ENCODE results near the gene BTAF1.

BTAF1 gene

DNA sequence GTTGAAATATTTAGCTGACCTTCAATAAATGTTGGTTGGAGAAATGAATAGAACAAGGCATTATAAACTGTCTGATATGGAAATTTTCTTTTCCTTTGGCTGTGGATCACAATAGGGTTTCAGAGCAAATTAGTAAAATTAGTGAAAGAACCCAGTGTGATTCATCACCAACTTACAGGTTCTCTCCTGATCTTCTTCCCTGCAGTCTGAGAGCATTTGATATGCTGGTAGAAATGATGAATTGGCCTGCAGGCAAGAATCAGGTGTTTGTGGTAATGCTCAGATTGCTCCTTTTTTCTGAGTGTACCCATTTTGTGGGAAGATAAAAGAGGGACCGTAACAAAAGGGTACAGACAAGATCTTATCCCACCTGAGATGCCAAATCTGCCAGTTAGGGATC lies 51.9 kb downstream of the BTAF1 start:
- WGBS (ENCODE audit: extremely low coverage, insufficient coverage, low lambda C conversion rate), result no CpG with 5 or more reads among the region's 1 CpG
- H2BK5ac ChIP-seq (ENCODE audit: low read length), result no peak overlapping the region
- no peak overlapping the region for H3K18ac ChIP-seq (ENCODE audit: low read length)
- no peak overlapping the region for H3K9ac ChIP-seq (ENCODE audit: low read length)
- H2BK120ac ChIP-seq (ENCODE audit: low read depth, low read length), result no peak overlapping the region
- no peak overlapping the region for H3K4me3 ChIP-seq (ENCODE audit: low read length)
- H3K4me2 ChIP-seq (ENCODE audit: low read length), result no peak overlapping the region
- no peak overlapping the region for H3K27ac ChIP-seq (ENCODE audit: low read depth, low read length)
- no peaks in the 10 kb centered on the region for H3K27me3 ChIP-seq (ENCODE audit: insufficient read depth, low read length, poor library complexity)
- DNase-seq, result no peak
- H3K79me1 ChIP-seq (ENCODE audit: low read length), result no peaks in the 10 kb centered on the region
- H2AK5ac ChIP-seq (ENCODE audit: low read length), result no peak overlapping the region
- no peaks in the 10 kb centered on the region for H3K36me3 ChIP-seq (ENCODE audit: control insufficient read depth, insufficient read depth, low read length)
- H2BK15ac ChIP-seq (replicated peaks; ENCODE audit: low read depth), result no peak overlapping the region
- H3K79me2 ChIP-seq (ENCODE audit: control insufficient read depth, insufficient read depth, low read length), result no peaks in the 10 kb centered on the region
- H3K4ac ChIP-seq (ENCODE audit: low read depth, low read length), result no peak overlapping the region
- H4K5ac ChIP-seq (ENCODE audit: low read length), result no peak overlapping the region
- no peak overlapping the region for H3K56ac ChIP-seq (ENCODE audit: low read length)
- H4K8ac ChIP-seq (ENCODE audit: low read depth, low read length), result no peak overlapping the region
- H3K4me1 ChIP-seq (ENCODE audit: control insufficient read depth, low read depth, low read length), result peaks cover 4% of the 10 kb centered on the region
- no peak overlapping the region for H3K23ac ChIP-seq (ENCODE audit: low read length)

DNA sequence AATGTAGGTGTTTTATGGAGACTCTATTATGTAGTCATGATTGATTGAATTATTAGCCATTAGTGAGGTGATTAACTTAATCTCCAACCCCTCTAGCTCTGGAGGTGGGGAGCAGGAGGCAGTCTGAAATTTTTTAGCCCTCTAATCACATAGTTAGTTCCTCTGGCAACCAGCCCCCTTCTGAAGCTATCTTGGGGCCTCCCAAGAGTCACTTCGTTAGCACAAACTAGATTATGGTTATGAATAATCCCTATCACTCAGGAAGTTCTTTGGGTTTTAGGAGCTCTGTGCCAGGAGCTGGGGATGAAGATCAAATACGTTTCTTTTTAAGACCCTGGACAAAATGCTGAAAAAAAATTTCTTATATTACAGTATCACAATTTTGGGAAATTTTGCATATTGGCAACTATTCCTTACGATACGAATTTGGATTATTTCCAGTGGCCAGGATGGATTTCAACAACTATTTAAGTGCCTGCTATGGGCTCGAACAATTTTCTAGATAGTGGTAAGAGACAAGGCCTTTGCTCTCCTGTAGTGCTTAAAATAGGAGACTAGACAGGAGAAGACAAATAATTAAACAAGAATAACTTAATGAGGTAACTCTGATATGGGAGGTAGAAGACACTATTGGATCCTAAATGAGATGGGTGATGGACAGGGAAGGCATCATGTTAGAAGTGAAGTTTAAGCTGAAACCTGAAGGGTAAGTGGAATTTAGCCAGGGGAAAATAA lies 52.9 kb downstream of the BTAF1 start:
- WGBS (ENCODE audit: extremely low coverage, insufficient coverage, low lambda C conversion rate), result no CpG with 5 or more reads among the region's 5 CpGs
- H3K4me2 ChIP-seq (ENCODE audit: low read length), result no peak overlapping the region
- no peak overlapping the region for H2BK15ac ChIP-seq (replicated peaks; ENCODE audit: low read depth)
- no peaks in the 10 kb centered on the region for H3K36me3 ChIP-seq (ENCODE audit: control insufficient read depth, insufficient read depth, low read length)
- no peaks in the 10 kb centered on the region for H3K79me1 ChIP-seq (ENCODE audit: low read length)
- H4K5ac ChIP-seq (ENCODE audit: low read length), result no peak overlapping the region
- H3K27me3 ChIP-seq (ENCODE audit: insufficient read depth, low read length, poor library complexity), result no peaks in the 10 kb centered on the region
- no peak overlapping the region for H2BK5ac ChIP-seq (ENCODE audit: low read length)
- H3K9ac ChIP-seq (ENCODE audit: low read length), result no peak overlapping the region
- H3K18ac ChIP-seq (ENCODE audit: low read length), result no peak overlapping the region
- H2AK5ac ChIP-seq (ENCODE audit: low read length), result no peak overlapping the region
- H3K4me3 ChIP-seq (ENCODE audit: low read length), result no peak overlapping the region
- H3K4ac ChIP-seq (ENCODE audit: low read depth, low read length), result no peak overlapping the region
- DNase-seq, result peak; percentile 18
- no peak overlapping the region for H4K8ac ChIP-seq (ENCODE audit: low read depth, low read length)
- peaks cover 4% of the 10 kb centered on the region for H3K4me1 ChIP-seq (ENCODE audit: control insufficient read depth, low read depth, low read length)
- H3K56ac ChIP-seq (ENCODE audit: low read length), result no peak overlapping the region
- H2BK120ac ChIP-seq (ENCODE audit: low read depth, low read length), result no peak overlapping the region
- no peak overlapping the region for H3K23ac ChIP-seq (ENCODE audit: low read length)
- no peaks in the 10 kb centered on the region for H3K79me2 ChIP-seq (ENCODE audit: control insufficient read depth, insufficient read depth, low read length)
- H3K27ac ChIP-seq (ENCODE audit: low read depth, low read length), result no peak overlapping the region

GRCh38 chr10:91977491-91977890 lies 53.9 kb downstream of the BTAF1 start:
- no peak overlapping the region for H3K4ac ChIP-seq (ENCODE audit: low read depth, low read length)
- no peak overlapping the region for H2AK5ac ChIP-seq (ENCODE audit: low read length)
- no peak overlapping the region for H3K4me3 ChIP-seq (ENCODE audit: low read length)
- no peak overlapping the region for H3K9ac ChIP-seq (ENCODE audit: low read length)
- H3K4me1 ChIP-seq (ENCODE audit: control insufficient read depth, low read depth, low read length), result peaks cover 4% of the 10 kb centered on the region
- no peaks in the 10 kb centered on the region for H3K79me2 ChIP-seq (ENCODE audit: control insufficient read depth, insufficient read depth, low read length)
- H3K56ac ChIP-seq (ENCODE audit: low read length), result no peak overlapping the region
- WGBS (ENCODE audit: extremely low coverage, insufficient coverage, low lambda C conversion rate), result no CpG with 5 or more reads among the region's 2 CpGs
- H3K36me3 ChIP-seq (ENCODE audit: control insufficient read depth, insufficient read depth, low read length), result no peaks in the 10 kb centered on the region
- no peak overlapping the region for H4K8ac ChIP-seq (ENCODE audit: low read depth, low read length)
- H3K27ac ChIP-seq (ENCODE audit: low read depth, low read length), result no peak overlapping the region
- no peak for DNase-seq
- no peak overlapping the region for H4K5ac ChIP-seq (ENCODE audit: low read length)
- no peaks in the 10 kb centered on the region for H3K27me3 ChIP-seq (ENCODE audit: insufficient read depth, low read length, poor library complexity)
- no peak overlapping the region for H2BK120ac ChIP-seq (ENCODE audit: low read depth, low read length)
- H3K79me1 ChIP-seq (ENCODE audit: low read length), result no peaks in the 10 kb centered on the region
- no peak overlapping the region for H3K23ac ChIP-seq (ENCODE audit: low read length)
- H3K4me2 ChIP-seq (ENCODE audit: low read length), result no peak overlapping the region
- no peak overlapping the region for H2BK5ac ChIP-seq (ENCODE audit: low read length)
- H3K18ac ChIP-seq (ENCODE audit: low read length), result no peak overlapping the region
- no peak overlapping the region for H2BK15ac ChIP-seq (replicated peaks; ENCODE audit: low read depth)

DNA sequence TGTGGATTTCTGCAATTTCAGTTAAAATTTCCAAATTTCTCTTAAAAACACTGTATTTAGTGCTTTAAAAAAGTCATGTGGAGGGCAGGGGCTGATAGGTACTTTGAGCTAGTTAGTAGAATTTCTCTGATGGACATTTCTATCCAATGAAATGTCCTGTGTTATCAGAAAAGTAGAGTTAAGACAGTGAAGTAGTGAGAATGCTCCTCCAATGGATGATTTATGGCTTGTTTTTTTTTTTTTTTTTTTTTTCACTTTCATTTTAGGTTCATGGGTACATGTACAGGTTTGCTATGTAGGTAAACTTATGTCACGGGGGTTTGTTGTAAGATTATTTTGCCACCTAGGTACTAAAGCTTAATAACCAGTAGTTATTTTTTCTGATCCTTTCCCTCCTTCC lies 55.0 kb downstream of the BTAF1 start:
- H3K4ac ChIP-seq (ENCODE audit: low read depth, low read length), result no peak overlapping the region
- no peaks in the 10 kb centered on the region for H3K27me3 ChIP-seq (ENCODE audit: insufficient read depth, low read length, poor library complexity)
- no peak overlapping the region for H3K18ac ChIP-seq (ENCODE audit: low read length)
- H4K8ac ChIP-seq (ENCODE audit: low read depth, low read length), result no peak overlapping the region
- H3K27ac ChIP-seq (ENCODE audit: low read depth, low read length), result no peak overlapping the region
- no peak overlapping the region for H3K9ac ChIP-seq (ENCODE audit: low read length)
- H3K56ac ChIP-seq (ENCODE audit: low read length), result no peak overlapping the region
- no peaks in the 10 kb centered on the region for H3K79me1 ChIP-seq (ENCODE audit: low read length)
- no peak overlapping the region for H2BK5ac ChIP-seq (ENCODE audit: low read length)
- peaks cover 4% of the 10 kb centered on the region for H3K4me1 ChIP-seq (ENCODE audit: control insufficient read depth, low read depth, low read length)
- no peak overlapping the region for H2BK15ac ChIP-seq (replicated peaks; ENCODE audit: low read depth)
- no peak for DNase-seq
- H3K4me2 ChIP-seq (ENCODE audit: low read length), result no peak overlapping the region
- H4K5ac ChIP-seq (ENCODE audit: low read length), result no peak overlapping the region
- no peak overlapping the region for H2AK5ac ChIP-seq (ENCODE audit: low read length)
- no peak overlapping the region for H2BK120ac ChIP-seq (ENCODE audit: low read depth, low read length)
- no CpG with 5 or more reads among the region's 1 CpG for WGBS (ENCODE audit: extremely low coverage, insufficient coverage, low lambda C conversion rate)
- no peak overlapping the region for H3K23ac ChIP-seq (ENCODE audit: low read length)
- H3K36me3 ChIP-seq (ENCODE audit: control insufficient read depth, insufficient read depth, low read length), result no peaks in the 10 kb centered on the region
- H3K4me3 ChIP-seq (ENCODE audit: low read length), result no peak overlapping the region
- H3K79me2 ChIP-seq (ENCODE audit: control insufficient read depth, insufficient read depth, low read length), result no peaks in the 10 kb centered on the region

GRCh38 chr10:91980319-91980718 lies 56.7 kb downstream of the BTAF1 start:
- H2BK5ac ChIP-seq (ENCODE audit: low read length), result no peak overlapping the region
- no peak overlapping the region for H2BK15ac ChIP-seq (replicated peaks; ENCODE audit: low read depth)
- peaks cover 4% of the 10 kb centered on the region for H3K4me1 ChIP-seq (ENCODE audit: control insufficient read depth, low read depth, low read length)
- no peak overlapping the region for H3K4ac ChIP-seq (ENCODE audit: low read depth, low read length)
- no peak overlapping the region for H4K5ac ChIP-seq (ENCODE audit: low read length)
- no peak overlapping the region for H2BK120ac ChIP-seq (ENCODE audit: low read depth, low read length)
- no peak overlapping the region for H3K56ac ChIP-seq (ENCODE audit: low read length)
- H3K79me1 ChIP-seq (ENCODE audit: low read length), result no peaks in the 10 kb centered on the region
- H3K18ac ChIP-seq (ENCODE audit: low read length), result no peak overlapping the region
- no peak overlapping the region for H3K4me2 ChIP-seq (ENCODE audit: low read length)
- no peak for DNase-seq
- no peaks in the 10 kb centered on the region for H3K79me2 ChIP-seq (ENCODE audit: control insufficient read depth, insufficient read depth, low read length)
- H3K27ac ChIP-seq (ENCODE audit: low read depth, low read length), result no peak overlapping the region
- H3K23ac ChIP-seq (ENCODE audit: low read length), result no peak overlapping the region
- no peaks in the 10 kb centered on the region for H3K27me3 ChIP-seq (ENCODE audit: insufficient read depth, low read length, poor library complexity)
- no peaks in the 10 kb centered on the region for H3K36me3 ChIP-seq (ENCODE audit: control insufficient read depth, insufficient read depth, low read length)
- H3K4me3 ChIP-seq (ENCODE audit: low read length), result no peak overlapping the region
- H3K9ac ChIP-seq (ENCODE audit: low read length), result no peak overlapping the region
- no peak overlapping the region for H4K8ac ChIP-seq (ENCODE audit: low read depth, low read length)
- H2AK5ac ChIP-seq (ENCODE audit: low read length), result no peak overlapping the region
- WGBS (ENCODE audit: extremely low coverage, insufficient coverage, low lambda C conversion rate), result no CpG with 5 or more reads among the region's 1 CpG

GRCh38 chr10:91983416-91983815 lies 59.8 kb downstream of the BTAF1 start:
- H3K27ac ChIP-seq (ENCODE audit: low read depth, low read length), result no peak overlapping the region

More at GRCh38 chr10:91983416-91983815, 59.8 kb downstream of the BTAF1 start:
- Histone ChIP-seq H2BK5ac (ENCODE audit: low read length) (no peak overlapping the region), H3K4me1 (ENCODE audit: control insufficient read depth, low read depth, low read length) (no peaks in the 10 kb centered on the region), H2AK5ac (ENCODE audit: low read length) (no peak overlapping the region), H3K4me3 (ENCODE audit: low read length) (no peak overlapping the region), H3K36me3 (ENCODE audit: control insufficient read depth, insufficient read depth, low read length) (no peaks in the 10 kb centered on the region), H3K79me2 (ENCODE audit: control insufficient read depth, insufficient read depth, low read length) (no peaks in the 10 kb centered on the region), H3K79me1 (ENCODE audit: low read length) (no peaks in the 10 kb centered on the region), H3K27me3 (ENCODE audit: insufficient read depth, low read length, poor library complexity) (no peaks in the 10 kb centered on the region), H4K5ac (ENCODE audit: low read length) (no peak overlapping the region), H2BK120ac (ENCODE audit: low read depth, low read length) (no peak overlapping the region), H3K9ac (ENCODE audit: low read length) (no peak overlapping the region), H4K8ac (ENCODE audit: low read depth, low read length) (no peak overlapping the region), H3K23ac (ENCODE audit: low read length) (no peak overlapping the region), H3K56ac (ENCODE audit: low read length) (no peak overlapping the region), H3K4me2 (ENCODE audit: low read length) (no peak overlapping the region), H3K4ac (ENCODE audit: low read depth, low read length) (no peak overlapping the region), H2BK15ac (replicated peaks; ENCODE audit: low read depth) (no peak overlapping the region), H3K18ac (ENCODE audit: low read length) (no peak overlapping the region)
- DNase-seq, result peak; percentile 14

All from mesendoderm (in vitro differentiated cells).